ENCODE data around the gene ATP9B. TPM values are rescaled to one million over a fixed set of nuclear protein-coding genes. Genes with fewer than 3 reads are reported as not detected.

Gene ATP9B
- total RNA-seq, 1 donor from 2014 or later = 43.9 TPM

GRCh38 chr18:79379931-79380815 lies 311.0 kb downstream of the ATP9B start:
- peak; percentile 64 for DNase-seq
- no peak overlapping the region for H3K27ac ChIP-seq

GRCh38 chr18:79380816-79381806 lies 311.9 kb downstream of the ATP9B start:
- no peak overlapping the region for H3K27ac ChIP-seq
- DNase-seq = peak; percentile 81
- H3K4me1 ChIP-seq = peaks cover 3% of the 10 kb centered on the region
- peak; percentile 83 for TF ChIP-seq CTCF (IDR thresholded peaks at IDR 0.05)
- peaks cover 16% of the 10 kb centered on the region for H3K36me3 ChIP-seq
- peak; percentile 61 for ATAC-seq
- intact Hi-C loops (cut with DNase I) = loop anchor here (2.0 to 5.0 kb wide), 2 partner anchors 146 to 264 kb away; no protein-coding TSS in a partner anchor
- peaks cover 5% of the 10 kb centered on the region for H3K27me3 ChIP-seq
- no peak overlapping the region for H3K4me3 ChIP-seq
- no peaks in the 10 kb centered on the region for H3K9me3 ChIP-seq

More at GRCh38 chr18:79379931-79380815, 311.0 kb downstream of the ATP9B start:
- Histone ChIP-seq H3K4me1 (peaks cover 3% of the 10 kb centered on the region), H3K9me3 (no peaks in the 10 kb centered on the region), H3K36me3 (peaks cover 18% of the 10 kb centered on the region), H3K27me3 (no peaks in the 10 kb centered on the region), H3K4me3 (no peak overlapping the region)
- ATAC-seq = no peak
- intact Hi-C loops (cut with DNase I) = loop anchor here (2.0 to 5.0 kb wide), 2 partner anchors 147 to 265 kb away; no protein-coding TSS in a partner anchor
- TF ChIP-seq CTCF (IDR thresholded peaks at IDR 0.05) = no peak

GRCh38 chr18:79381811-79382311 lies 312.7 kb downstream of the ATP9B start:
- H3K4me3 ChIP-seq = no peak overlapping the region
- intact Hi-C loops (cut with DNase I) = loop anchor here (2.0 to 5.0 kb wide), 2 partner anchors 145 to 263 kb away; no protein-coding TSS in a partner anchor
- DNase-seq (no peak), ATAC-seq (no peak)
- peaks cover 3% of the 10 kb centered on the region for H3K4me1 ChIP-seq
- H3K36me3 ChIP-seq = peaks cover 16% of the 10 kb centered on the region
- H3K27ac ChIP-seq = no peak overlapping the region
- H3K27me3 ChIP-seq = peaks cover 13% of the 10 kb centered on the region
- no peak for TF ChIP-seq CTCF (IDR thresholded peaks at IDR 0.05)
- H3K9me3 ChIP-seq = no peaks in the 10 kb centered on the region

GRCh38 chr18:79382681-79383387 lies 313.6 kb downstream of the ATP9B start:
- H3K9me3 ChIP-seq = no peaks in the 10 kb centered on the region
- intact Hi-C loops (cut with DNase I) = loop anchor here (5.0 kb wide), 1 partner anchor 144 kb away; no protein-coding TSS in a partner anchor
- H3K27me3 ChIP-seq = peaks cover 20% of the 10 kb centered on the region
- no peak for TF ChIP-seq CTCF (IDR thresholded peaks at IDR 0.05)
- DNase-seq (peak; percentile 64), ATAC-seq (no peak)
- H3K36me3 ChIP-seq = peaks cover 7% of the 10 kb centered on the region
- H3K4me1 ChIP-seq = peaks cover 3% of the 10 kb centered on the region
- no peak overlapping the region for H3K4me3 ChIP-seq
- H3K27ac ChIP-seq = no peak overlapping the region

Data from upper lobe of right lung (tissue), 1 donor.